A673 (cell line): ENCODE measurements around the gene NAPB.

Experiments used
- CTCF ChIP-seq: fragments of 300-800, 200-600 bp; sonication (generic); conservative IDR thresholded peaks from 2 replicates; pipeline ENCODE4 v1.5.1; 2017; ENCODE audit warnings: low read depth, mild to moderate bottlenecking, antibody characterized with exemption, low read length, moderate library complexity, mixed read lengths
- EZH2 ChIP-seq: fragments of 200-600 bp; sonication (generic); IDR thresholded peaks from 2 replicates; pipeline ENCODE4 v1.6.1; 2017; ENCODE audit warnings: borderline replicate concordance, low read depth, mild to moderate bottlenecking, mixed read lengths, antibody characterized with exemption, low read length; ENCODE audit not compliant: poor library complexity, severe bottlenecking

DNA sequence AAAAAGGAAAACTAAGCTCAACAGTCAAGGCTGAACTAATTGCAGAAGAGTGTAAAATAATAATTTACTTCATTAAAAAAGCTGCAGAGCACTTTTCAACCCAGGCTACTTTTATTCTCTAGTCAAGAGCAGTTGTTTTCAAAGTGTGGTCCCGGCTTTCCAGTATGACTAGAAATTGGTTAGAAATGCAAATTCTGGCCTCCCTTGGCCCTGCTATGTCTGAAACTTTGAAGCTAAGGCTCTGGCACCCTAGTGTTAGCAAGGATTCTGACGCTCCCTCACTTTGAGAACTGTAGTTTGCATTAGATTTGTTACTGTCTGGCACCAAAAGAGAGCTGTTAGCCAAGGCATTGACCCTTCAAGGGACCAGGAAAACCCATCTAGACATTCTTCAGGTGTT lies 80.2 kb downstream of the NAPB start:
- no peak for TF ChIP-seq CTCF
- TF ChIP-seq EZH2 = no peak
